ENCODE data around the gene ZNF141. TPM values are rescaled to one million over a fixed set of nuclear protein-coding genes. Genes with fewer than 3 reads are reported as not detected.

Gene ZNF141
- total and polyA plus RNA-seq, 2 of the 8 experiments (the other 6 are each of a cell fraction or from before 2014, with no cell fraction given), result 8.5 to 50.8 TPM

DNA sequence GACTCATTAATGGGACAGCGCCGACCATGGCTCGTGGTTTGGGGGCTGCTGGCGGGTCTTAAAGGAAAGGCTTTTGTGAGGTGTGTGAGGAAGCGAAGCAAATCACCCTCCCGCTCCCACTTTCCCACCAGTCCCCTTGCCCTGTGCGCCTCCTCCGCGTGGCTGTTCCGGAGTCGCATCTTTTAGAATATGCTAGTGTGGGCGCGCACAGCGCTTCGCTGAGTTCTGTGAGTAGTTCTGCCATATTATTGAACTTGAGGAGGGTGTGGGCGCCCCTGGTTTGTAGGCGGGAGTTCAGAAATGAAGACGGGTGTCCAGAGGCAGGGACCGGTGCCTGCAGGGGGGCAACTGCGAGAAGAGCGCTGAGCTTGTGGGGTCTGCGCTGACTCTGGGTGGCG, 49.1 kb downstream of the ZNF141 start (continued):
- TF ChIP-seq, protein P1, sequence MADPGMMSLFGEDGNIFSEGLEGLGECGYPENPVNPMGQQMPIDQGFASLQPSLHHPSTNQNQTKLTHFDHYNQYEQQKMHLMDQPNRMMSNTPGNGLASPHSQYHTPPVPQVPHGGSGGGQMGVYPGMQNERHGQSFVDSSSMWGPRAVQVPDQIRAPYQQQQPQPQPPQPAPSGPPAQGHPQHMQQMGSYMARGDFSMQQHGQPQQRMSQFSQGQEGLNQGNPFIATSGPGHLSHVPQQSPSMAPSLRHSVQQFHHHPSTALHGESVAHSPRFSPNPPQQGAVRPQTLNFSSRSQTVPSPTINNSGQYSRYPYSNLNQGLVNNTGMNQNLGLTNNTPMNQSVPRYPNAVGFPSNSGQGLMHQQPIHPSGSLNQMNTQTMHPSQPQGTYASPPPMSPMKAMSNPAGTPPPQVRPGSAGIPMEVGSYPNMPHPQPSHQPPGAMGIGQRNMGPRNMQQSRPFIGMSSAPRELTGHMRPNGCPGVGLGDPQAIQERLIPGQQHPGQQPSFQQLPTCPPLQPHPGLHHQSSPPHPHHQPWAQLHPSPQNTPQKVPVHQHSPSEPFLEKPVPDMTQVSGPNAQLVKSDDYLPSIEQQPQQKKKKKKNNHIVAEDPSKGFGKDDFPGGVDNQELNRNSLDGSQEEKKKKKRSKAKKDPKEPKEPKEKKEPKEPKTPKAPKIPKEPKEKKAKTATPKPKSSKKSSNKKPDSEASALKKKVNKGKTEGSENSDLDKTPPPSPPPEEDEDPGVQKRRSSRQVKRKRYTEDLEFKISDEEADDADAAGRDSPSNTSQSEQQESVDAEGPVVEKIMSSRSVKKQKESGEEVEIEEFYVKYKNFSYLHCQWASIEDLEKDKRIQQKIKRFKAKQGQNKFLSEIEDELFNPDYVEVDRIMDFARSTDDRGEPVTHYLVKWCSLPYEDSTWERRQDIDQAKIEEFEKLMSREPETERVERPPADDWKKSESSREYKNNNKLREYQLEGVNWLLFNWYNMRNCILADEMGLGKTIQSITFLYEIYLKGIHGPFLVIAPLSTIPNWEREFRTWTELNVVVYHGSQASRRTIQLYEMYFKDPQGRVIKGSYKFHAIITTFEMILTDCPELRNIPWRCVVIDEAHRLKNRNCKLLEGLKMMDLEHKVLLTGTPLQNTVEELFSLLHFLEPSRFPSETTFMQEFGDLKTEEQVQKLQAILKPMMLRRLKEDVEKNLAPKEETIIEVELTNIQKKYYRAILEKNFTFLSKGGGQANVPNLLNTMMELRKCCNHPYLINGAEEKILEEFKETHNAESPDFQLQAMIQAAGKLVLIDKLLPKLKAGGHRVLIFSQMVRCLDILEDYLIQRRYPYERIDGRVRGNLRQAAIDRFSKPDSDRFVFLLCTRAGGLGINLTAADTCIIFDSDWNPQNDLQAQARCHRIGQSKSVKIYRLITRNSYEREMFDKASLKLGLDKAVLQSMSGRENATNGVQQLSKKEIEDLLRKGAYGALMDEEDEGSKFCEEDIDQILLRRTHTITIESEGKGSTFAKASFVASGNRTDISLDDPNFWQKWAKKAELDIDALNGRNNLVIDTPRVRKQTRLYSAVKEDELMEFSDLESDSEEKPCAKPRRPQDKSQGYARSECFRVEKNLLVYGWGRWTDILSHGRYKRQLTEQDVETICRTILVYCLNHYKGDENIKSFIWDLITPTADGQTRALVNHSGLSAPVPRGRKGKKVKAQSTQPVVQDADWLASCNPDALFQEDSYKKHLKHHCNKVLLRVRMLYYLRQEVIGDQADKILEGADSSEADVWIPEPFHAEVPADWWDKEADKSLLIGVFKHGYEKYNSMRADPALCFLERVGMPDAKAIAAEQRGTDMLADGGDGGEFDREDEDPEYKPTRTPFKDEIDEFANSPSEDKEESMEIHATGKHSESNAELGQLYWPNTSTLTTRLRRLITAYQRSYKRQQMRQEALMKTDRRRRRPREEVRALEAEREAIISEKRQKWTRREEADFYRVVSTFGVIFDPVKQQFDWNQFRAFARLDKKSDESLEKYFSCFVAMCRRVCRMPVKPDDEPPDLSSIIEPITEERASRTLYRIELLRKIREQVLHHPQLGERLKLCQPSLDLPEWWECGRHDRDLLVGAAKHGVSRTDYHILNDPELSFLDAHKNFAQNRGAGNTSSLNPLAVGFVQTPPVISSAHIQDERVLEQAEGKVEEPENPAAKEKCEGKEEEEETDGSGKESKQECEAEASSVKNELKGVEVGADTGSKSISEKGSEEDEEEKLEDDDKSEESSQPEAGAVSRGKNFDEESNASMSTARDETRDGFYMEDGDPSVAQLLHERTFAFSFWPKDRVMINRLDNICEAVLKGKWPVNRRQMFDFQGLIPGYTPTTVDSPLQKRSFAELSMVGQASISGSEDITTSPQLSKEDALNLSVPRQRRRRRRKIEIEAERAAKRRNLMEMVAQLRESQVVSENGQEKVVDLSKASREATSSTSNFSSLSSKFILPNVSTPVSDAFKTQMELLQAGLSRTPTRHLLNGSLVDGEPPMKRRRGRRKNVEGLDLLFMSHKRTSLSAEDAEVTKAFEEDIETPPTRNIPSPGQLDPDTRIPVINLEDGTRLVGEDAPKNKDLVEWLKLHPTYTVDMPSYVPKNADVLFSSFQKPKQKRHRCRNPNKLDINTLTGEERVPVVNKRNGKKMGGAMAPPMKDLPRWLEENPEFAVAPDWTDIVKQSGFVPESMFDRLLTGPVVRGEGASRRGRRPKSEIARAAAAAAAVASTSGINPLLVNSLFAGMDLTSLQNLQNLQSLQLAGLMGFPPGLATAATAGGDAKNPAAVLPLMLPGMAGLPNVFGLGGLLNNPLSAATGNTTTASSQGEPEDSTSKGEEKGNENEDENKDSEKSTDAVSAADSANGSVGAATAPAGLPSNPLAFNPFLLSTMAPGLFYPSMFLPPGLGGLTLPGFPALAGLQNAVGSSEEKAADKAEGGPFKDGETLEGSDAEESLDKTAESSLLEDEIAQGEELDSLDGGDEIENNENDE (IDR thresholded peaks at IDR 0.05; ENCODE audit: insufficient replicate concordance, low read length), result no peak
- TF ChIP-seq CTBP2 (IDR thresholded peaks at IDR 0.05; ENCODE audit: borderline replicate concordance, insufficient read depth, insufficient read length, low read length), result no peak
- no peak for TF ChIP-seq RBBP5 (IDR thresholded peaks at IDR 0.05; ENCODE audit: borderline replicate concordance, low read depth, low read length)
- no peak for TF ChIP-seq CBX8 (IDR thresholded peaks at IDR 0.05; ENCODE audit: borderline replicate concordance, low read depth, low read length)
- no peak for TF ChIP-seq POLR2AphosphoS5 (IDR thresholded peaks at IDR 0.05; ENCODE audit: low read depth, low read length)
- TF ChIP-seq FOSL1 (IDR thresholded peaks at IDR 0.05; ENCODE audit: insufficient read depth, low read depth, low read length), result no peak
- no peak for TF ChIP-seq SRF (IDR thresholded peaks at IDR 0.05; ENCODE audit: low read depth, low read length)

Measured in H1 (cell line).